ENCODE results near the gene KCNN2. TPM values are rescaled to one million over a fixed set of nuclear protein-coding genes. Genes with fewer than 3 reads are reported as not detected.

Gene KCNN2
- total RNA-seq, 1 donor from 2014 or later = 2.1 TPM

- no peaks in the 10 kb centered on the region for H3K4me1 ChIP-seq
- H3K9me3 ChIP-seq = no peaks in the 10 kb centered on the region
- TF ChIP-seq CTCF (IDR thresholded peaks at IDR 0.05) = peak; percentile 78
- peak; percentile 73 for DNase-seq
- intact Hi-C loops (cut with DNase I) = no loop called here
- H3K27me3 ChIP-seq = no peaks in the 10 kb centered on the region
- no peaks in the 10 kb centered on the region for H3K36me3 ChIP-seq
- no peak overlapping the region for H3K27ac ChIP-seq
- no peak overlapping the region for H3K4me3 ChIP-seq
- ATAC-seq = peak; percentile 96
These were observed 88.1 kb downstream of the KCNN2 start for GRCh38 chr5:114449860-114450421.

- Histone ChIP-seq H3K4me3 (no peak overlapping the region), H3K27ac (no peak overlapping the region), H3K27me3 (no peaks in the 10 kb centered on the region), H3K9me3 (no peaks in the 10 kb centered on the region), H3K4me1 (no peaks in the 10 kb centered on the region), H3K36me3 (no peaks in the 10 kb centered on the region)
- TF ChIP-seq CTCF (IDR thresholded peaks at IDR 0.05) = no peak
- DNase-seq (no peak), ATAC-seq (no peak)
- intact Hi-C loops (cut with DNase I) = no loop called here
These were observed 88.6 kb downstream of the KCNN2 start for GRCh38 chr5:114450437-114450836.

- no peak for TF ChIP-seq CTCF (IDR thresholded peaks at IDR 0.05)
- no peak for DNase-seq
- Histone ChIP-seq H3K4me3 (no peak overlapping the region), H3K27me3 (no peaks in the 10 kb centered on the region), H3K9me3 (no peaks in the 10 kb centered on the region), H3K27ac (no peak overlapping the region), H3K36me3 (no peaks in the 10 kb centered on the region), H3K4me1 (no peaks in the 10 kb centered on the region)
- intact Hi-C loops (cut with DNase I) = no loop called here
- no peak for ATAC-seq
These were observed 96.9 kb downstream of the KCNN2 start for GRCh38 chr5:114458726-114459125.

DNA sequence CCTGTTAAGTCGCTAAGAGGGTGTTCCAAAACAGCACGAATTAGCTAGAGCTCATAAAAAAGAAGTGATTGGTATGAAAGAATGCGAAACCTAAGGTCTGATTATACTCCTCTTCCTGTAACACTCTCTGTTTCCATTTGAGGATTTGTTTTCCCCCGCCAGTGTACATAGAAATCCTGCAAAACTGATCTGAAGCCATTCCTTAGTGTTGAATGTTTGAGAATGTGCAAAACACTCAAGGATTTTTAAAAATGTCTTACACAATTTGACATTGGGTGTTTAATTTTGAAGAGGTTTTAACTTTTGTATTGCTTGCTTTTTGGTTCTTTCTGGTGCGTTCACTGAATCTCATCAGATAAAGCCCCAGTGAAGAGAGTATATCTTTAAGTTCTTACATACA is 105.3 kb downstream of the KCNN2 start:
- ATAC-seq (no peak), DNase-seq (no peak)
- H3K27me3 ChIP-seq = no peaks in the 10 kb centered on the region
- no peak for TF ChIP-seq CTCF (IDR thresholded peaks at IDR 0.05)
- intact Hi-C loops (cut with DNase I) = no loop called here
- H3K4me1 ChIP-seq = no peaks in the 10 kb centered on the region
- no peaks in the 10 kb centered on the region for H3K36me3 ChIP-seq
- no peak overlapping the region for H3K4me3 ChIP-seq
- H3K27ac ChIP-seq = no peak overlapping the region
- H3K9me3 ChIP-seq = no peaks in the 10 kb centered on the region

- Histone ChIP-seq H3K9me3 (no peaks in the 10 kb centered on the region), H3K27me3 (no peaks in the 10 kb centered on the region), H3K4me1 (no peaks in the 10 kb centered on the region), H3K27ac (no peak overlapping the region), H3K36me3 (no peaks in the 10 kb centered on the region), H3K4me3 (no peak overlapping the region)
- intact Hi-C loops (cut with DNase I) = no loop called here
- no peak for ATAC-seq
- no peak for TF ChIP-seq CTCF (IDR thresholded peaks at IDR 0.05)
- no peak for DNase-seq
These were observed 105.9 kb downstream of the KCNN2 start for GRCh38 chr5:114467729-114468128.

DNA sequence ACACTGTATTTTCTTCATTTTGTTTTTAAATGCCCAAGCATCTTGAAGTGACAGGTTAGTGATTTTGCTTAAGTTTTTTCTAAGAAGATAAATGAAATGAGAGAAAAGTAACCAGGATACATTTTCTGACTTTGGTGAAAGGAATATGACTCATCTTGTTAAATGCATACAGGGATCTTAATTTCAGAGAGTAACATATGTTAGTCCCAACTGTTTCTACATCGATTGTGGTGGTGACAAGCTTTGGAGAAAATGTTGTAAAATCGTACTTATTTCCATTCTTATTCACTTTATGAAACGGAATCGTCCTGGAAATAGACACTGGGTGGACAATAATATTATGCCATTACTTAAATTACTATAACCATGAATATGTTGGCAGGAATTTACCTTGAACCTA is 107.5 kb downstream of the KCNN2 start:
- H3K4me1 ChIP-seq = no peaks in the 10 kb centered on the region
- DNase-seq (no peak), ATAC-seq (no peak)
- no peaks in the 10 kb centered on the region for H3K27me3 ChIP-seq
- no peaks in the 10 kb centered on the region for H3K9me3 ChIP-seq
- intact Hi-C loops (cut with DNase I) = no loop called here
- H3K27ac ChIP-seq = no peak overlapping the region
- no peak for TF ChIP-seq CTCF (IDR thresholded peaks at IDR 0.05)
- H3K4me3 ChIP-seq = no peak overlapping the region
- no peaks in the 10 kb centered on the region for H3K36me3 ChIP-seq
